ENCODE measurements around the gene SATB1. TPM values are rescaled to one million over a fixed set of nuclear protein-coding genes. Genes with fewer than 3 reads are reported as not detected.

SATB1 gene
- total RNA-seq, 2 donors from 2014 or later = 33.0 to 48.7 TPM

DNA sequence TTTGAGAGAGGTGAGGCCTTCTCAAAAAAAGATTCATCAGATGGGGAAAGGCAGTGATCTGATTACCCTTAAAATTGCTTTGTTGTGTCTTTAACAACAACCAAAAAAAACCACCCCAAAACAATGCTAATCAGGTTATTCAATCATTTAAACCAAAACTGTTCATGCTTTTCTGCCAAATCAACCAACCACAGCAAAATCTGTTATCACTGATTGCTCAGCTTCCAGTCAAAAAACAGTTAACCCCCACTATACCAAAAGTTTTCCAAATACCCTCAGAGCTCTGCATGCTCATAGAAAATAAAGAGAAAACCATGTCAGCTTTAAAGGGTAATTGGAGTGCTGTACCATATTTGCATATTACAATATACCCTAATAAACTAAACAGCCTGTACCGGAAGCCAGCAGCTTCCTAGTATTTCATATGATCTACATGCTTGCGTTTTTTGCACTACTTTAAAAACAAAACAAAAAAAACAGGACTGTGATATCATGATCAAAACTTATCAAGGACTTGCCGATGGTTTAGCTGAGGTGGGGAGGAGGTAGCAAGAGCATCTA, 22.8 kb downstream of the SATB1 start:
- H3K27ac ChIP-seq = no peak overlapping the region
- no peaks in the 10 kb centered on the region for H3K9me3 ChIP-seq
- no peaks in the 10 kb centered on the region for H3K4me1 ChIP-seq (ENCODE audit: control insufficient read depth in 1 of 2, low read depth in 2 of 2)
- no peak overlapping the region for H3K4me3 ChIP-seq
- ATAC-seq (ENCODE audit: insufficient number of reproducible peaks, low FRiP score, low read depth) (no peak), DNase-seq (ENCODE audit: low spot score) (no peak)
- H3K36me3 ChIP-seq = no peaks in the 10 kb centered on the region
- TF ChIP-seq, protein P1, sequence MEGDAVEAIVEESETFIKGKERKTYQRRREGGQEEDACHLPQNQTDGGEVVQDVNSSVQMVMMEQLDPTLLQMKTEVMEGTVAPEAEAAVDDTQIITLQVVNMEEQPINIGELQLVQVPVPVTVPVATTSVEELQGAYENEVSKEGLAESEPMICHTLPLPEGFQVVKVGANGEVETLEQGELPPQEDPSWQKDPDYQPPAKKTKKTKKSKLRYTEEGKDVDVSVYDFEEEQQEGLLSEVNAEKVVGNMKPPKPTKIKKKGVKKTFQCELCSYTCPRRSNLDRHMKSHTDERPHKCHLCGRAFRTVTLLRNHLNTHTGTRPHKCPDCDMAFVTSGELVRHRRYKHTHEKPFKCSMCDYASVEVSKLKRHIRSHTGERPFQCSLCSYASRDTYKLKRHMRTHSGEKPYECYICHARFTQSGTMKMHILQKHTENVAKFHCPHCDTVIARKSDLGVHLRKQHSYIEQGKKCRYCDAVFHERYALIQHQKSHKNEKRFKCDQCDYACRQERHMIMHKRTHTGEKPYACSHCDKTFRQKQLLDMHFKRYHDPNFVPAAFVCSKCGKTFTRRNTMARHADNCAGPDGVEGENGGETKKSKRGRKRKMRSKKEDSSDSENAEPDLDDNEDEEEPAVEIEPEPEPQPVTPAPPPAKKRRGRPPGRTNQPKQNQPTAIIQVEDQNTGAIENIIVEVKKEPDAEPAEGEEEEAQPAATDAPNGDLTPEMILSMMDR (IDR thresholded peaks at IDR 0.05) = no peak
- H3K27me3 ChIP-seq (replicated peaks; ENCODE audit: insufficient read depth) = no peaks in the 10 kb centered on the region

DNA sequence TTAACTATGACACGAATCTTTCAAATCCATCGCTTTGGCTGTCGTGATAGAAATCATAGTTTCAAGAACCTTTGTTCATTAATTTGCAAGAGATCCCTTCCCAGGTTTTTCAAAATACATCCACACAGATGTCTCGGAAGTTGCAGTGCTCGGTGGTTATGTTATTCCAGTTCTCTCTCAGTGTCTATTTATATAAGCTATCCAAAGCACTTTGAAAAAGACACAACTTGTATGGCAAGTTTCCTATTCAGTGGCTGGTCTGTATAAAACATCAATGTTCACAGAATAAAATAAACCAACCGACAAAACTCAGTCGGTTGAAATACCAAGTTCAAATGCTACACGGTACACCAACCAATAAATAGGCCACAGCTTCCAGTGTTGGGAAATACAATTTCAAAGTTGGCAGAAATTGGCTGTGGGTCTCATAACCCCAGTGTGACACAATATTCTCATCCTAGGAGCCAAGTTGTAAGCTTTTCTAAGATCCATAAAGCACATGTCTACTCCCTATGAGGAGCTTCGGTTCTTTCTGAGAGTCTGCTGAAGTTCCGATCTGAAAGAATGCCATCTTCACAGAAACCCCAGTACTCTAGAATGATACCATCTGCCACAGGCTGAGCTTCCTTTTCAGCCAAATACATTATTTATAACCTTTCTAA, 23.7 kb downstream of the SATB1 start:
- TF ChIP-seq, protein P1 (IDR thresholded peaks at IDR 0.05) = no peak
- H3K27ac ChIP-seq = no peak overlapping the region
- H3K27me3 ChIP-seq (replicated peaks; ENCODE audit: insufficient read depth) = no peaks in the 10 kb centered on the region
- H3K4me3 ChIP-seq = no peak overlapping the region
- ATAC-seq (ENCODE audit: insufficient number of reproducible peaks, low FRiP score, low read depth) = no peak
- DNase-seq (ENCODE audit: low spot score) = no peak
- H3K9me3 ChIP-seq = no peaks in the 10 kb centered on the region
- H3K4me1 ChIP-seq (ENCODE audit: control insufficient read depth in 1 of 2, low read depth in 2 of 2) = no peaks in the 10 kb centered on the region
- no peaks in the 10 kb centered on the region for H3K36me3 ChIP-seq

DNA sequence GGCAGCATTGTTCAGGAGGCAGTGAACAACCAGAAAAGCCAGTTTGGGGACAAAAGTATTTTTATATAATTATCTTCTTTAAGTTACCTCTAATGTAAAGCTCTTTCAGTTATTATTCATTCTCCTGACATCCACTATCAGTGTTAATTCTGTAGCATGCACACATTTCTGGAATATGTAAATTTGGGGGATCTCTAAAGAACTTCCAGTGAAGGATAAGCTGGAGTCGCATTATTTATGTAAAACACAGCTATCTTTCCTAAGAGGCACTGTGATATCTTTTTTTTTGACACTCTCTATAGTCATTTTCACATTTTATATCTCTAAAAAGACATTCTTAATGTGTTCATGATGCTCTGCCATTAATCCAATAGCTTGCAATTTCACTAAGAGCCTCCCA, 26.7 kb downstream of the SATB1 start:
- no peak for ATAC-seq (ENCODE audit: insufficient number of reproducible peaks, low FRiP score, low read depth)
- H3K27me3 ChIP-seq (replicated peaks; ENCODE audit: insufficient read depth) = no peaks in the 10 kb centered on the region

DNA sequence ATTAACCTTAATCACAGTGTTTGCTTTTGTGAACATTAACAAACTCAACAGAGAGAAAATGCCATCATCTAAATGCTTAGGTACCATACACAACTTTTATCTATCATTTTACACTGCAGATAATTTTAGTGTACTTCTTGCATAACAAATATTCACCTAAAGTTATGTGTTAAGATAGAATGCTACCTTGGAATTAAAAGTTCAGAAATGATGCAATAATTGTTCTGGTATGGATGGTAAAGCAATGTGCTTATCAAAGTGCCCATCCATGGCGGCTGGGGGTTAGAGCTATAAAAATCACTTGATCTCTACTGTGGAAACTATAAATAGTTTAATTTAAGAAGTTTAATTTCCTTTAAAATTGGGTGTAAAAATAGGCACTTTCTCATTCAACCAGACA, 28.7 kb downstream of the SATB1 start:
- DNase-seq (ENCODE audit: low spot score) (no peak), ATAC-seq (ENCODE audit: insufficient number of reproducible peaks, low FRiP score, low read depth) (no peak)
- Histone ChIP-seq H3K4me1 (ENCODE audit: control insufficient read depth in 1 of 2, low read depth in 2 of 2) (no peaks in the 10 kb centered on the region), H3K36me3 (no peaks in the 10 kb centered on the region), H3K27ac (no peak overlapping the region), H3K9me3 (no peaks in the 10 kb centered on the region), H3K4me3 (no peak overlapping the region), H3K27me3 (replicated peaks; ENCODE audit: insufficient read depth) (no peaks in the 10 kb centered on the region)
- TF ChIP-seq, protein P1 (IDR thresholded peaks at IDR 0.05) = no peak

More for the DNA sequence above, 26.7 kb downstream of the SATB1 start:
- DNase-seq (ENCODE audit: low spot score) = no peak
- H3K27ac ChIP-seq = no peak overlapping the region
- no peaks in the 10 kb centered on the region for H3K36me3 ChIP-seq
- H3K9me3 ChIP-seq = no peaks in the 10 kb centered on the region
- TF ChIP-seq, protein P1 (IDR thresholded peaks at IDR 0.05) = no peak
- no peaks in the 10 kb centered on the region for H3K4me1 ChIP-seq (ENCODE audit: control insufficient read depth in 1 of 2, low read depth in 2 of 2)
- no peak overlapping the region for H3K4me3 ChIP-seq

DNA sequence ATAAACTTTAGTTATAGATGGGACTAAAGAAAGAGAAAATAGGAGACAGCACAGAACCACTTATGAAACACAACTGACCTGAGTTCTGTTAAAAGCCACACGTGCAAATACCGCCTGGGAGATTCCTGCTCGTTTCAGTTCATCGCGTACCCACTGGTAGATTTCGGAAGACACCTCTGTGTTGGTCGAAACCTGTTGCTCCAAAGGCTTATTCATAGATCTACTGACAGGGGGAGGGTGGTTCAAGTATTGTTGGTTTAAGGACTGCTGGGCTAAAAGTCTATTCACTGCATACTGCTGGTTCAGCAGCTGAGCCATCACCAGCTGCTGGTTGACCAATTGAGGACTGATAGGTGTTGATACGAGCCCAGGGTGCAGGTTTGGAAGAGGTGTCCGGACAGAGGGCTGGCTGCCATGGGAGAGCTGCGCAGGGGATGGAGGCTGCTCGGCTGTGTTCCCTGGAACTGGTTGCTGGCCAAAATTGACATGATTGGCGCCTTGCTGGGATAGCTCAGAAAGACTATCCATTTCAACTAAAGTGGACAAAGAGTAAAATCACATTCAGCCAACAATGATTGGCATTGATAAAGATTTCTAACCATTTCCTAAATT, 30.6 kb downstream of the SATB1 start:
- no peaks in the 10 kb centered on the region for H3K36me3 ChIP-seq
- H3K9me3 ChIP-seq = no peaks in the 10 kb centered on the region
- H3K27me3 ChIP-seq (replicated peaks; ENCODE audit: insufficient read depth) = no peaks in the 10 kb centered on the region
- no peak for ATAC-seq (ENCODE audit: insufficient number of reproducible peaks, low FRiP score, low read depth)
- TF ChIP-seq, protein P1 (IDR thresholded peaks at IDR 0.05) = no peak
- H3K27ac ChIP-seq = no peak overlapping the region
- DNase-seq (ENCODE audit: low spot score) = no peak
- no peak overlapping the region for H3K4me3 ChIP-seq
- no peaks in the 10 kb centered on the region for H3K4me1 ChIP-seq (ENCODE audit: control insufficient read depth in 1 of 2, low read depth in 2 of 2)
